VCaP (cell line): ENCODE data around the gene LTBP1.

ENCODE experiments used
- H3K27ac ChIP-seq: fragments of 450-650 bp; 2 replicates; pipeline ENCODE4 v1.5.1; 2017
- TF ChIP-seq, protein P1 (sequence below): fragments of 450-650 bp; conservative IDR thresholded peaks from 2 replicates; pipeline ENCODE4 v1.5.1; 2017; ENCODE audit warnings: mild to moderate bottlenecking, moderate library complexity

LTBP1 gene

DNA sequence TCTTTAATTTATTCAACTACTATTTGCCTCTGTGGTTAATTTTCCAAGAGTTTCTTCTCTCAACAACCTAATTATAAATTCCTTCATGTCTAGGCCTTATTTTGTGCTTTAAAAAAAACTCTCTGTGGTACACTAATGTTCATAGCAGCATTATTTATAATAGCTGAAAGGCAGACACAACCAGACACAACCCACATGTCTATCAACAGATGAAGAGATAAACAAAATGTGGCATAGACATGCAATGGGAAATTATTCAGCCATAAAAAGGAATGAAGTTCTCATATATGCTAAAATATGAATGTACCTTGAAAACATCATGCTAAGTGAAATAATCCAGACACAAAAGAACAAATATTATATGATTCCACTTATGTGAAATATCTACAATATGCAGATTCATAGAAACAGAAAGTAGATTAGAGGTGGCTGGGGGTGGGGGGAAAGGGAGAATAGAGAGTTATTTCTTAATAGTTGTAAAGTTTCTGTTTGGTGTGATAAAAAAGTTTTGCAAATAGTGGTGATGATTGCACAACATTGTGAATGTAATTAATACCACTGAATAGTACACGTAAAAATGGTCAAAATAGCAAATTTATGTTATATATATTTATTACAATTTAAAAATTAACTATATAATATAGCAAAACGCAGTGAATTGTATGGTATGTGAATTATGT, 501.6 kb downstream of the LTBP1 start:
- H3K27ac ChIP-seq = no peak overlapping the region

More for the DNA sequence above, 501.6 kb downstream of the LTBP1 start:
- TF ChIP-seq, protein P1, sequence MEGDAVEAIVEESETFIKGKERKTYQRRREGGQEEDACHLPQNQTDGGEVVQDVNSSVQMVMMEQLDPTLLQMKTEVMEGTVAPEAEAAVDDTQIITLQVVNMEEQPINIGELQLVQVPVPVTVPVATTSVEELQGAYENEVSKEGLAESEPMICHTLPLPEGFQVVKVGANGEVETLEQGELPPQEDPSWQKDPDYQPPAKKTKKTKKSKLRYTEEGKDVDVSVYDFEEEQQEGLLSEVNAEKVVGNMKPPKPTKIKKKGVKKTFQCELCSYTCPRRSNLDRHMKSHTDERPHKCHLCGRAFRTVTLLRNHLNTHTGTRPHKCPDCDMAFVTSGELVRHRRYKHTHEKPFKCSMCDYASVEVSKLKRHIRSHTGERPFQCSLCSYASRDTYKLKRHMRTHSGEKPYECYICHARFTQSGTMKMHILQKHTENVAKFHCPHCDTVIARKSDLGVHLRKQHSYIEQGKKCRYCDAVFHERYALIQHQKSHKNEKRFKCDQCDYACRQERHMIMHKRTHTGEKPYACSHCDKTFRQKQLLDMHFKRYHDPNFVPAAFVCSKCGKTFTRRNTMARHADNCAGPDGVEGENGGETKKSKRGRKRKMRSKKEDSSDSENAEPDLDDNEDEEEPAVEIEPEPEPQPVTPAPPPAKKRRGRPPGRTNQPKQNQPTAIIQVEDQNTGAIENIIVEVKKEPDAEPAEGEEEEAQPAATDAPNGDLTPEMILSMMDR = no peak
